G401.6 (cell line): ENCODE data around the gene SSUH2.

Source experiments
- FAIRE-seq: peaks from 2 replicates; lab custom pipeline; 2012; peaks lifted over from hg19 to GRCh38; lab: Jason Lieb, UNC

Gene SSUH2

GRCh38 chr3:8579943-8580342 lies 64.7 kb downstream of the SSUH2 start:
- no peak for FAIRE-seq

DNA sequence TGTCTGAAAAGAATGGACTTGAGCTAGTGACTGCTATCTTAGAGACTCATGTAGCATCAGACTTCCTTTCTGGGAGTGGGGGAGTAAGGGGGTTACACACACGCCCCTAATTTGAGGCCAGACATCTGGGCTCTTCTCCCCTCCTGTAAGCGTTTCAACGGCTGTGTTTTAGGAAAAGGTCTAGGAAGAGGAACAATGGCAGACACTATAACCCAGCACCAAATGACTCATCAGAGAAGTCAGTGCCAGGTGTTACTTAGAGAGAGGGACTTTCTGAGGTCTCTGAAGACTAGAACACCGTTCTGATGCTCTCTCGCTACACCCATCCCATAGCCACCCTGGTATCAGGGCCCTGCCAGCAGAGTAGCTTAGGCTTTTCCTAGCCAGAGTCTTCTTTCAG lies 65.5 kb downstream of the SSUH2 start:
- FAIRE-seq = no peak

GRCh38 chr3:8578282-8578681 lies 66.3 kb downstream of the SSUH2 start:
- no peak for FAIRE-seq

GRCh38 chr3:8576841-8577571 lies 67.6 kb downstream of the SSUH2 start:
- FAIRE-seq = no peak

- no peak for FAIRE-seq
Observed at GRCh38 chr3:8576436-8576835, 68.2 kb downstream of the SSUH2 start.

DNA sequence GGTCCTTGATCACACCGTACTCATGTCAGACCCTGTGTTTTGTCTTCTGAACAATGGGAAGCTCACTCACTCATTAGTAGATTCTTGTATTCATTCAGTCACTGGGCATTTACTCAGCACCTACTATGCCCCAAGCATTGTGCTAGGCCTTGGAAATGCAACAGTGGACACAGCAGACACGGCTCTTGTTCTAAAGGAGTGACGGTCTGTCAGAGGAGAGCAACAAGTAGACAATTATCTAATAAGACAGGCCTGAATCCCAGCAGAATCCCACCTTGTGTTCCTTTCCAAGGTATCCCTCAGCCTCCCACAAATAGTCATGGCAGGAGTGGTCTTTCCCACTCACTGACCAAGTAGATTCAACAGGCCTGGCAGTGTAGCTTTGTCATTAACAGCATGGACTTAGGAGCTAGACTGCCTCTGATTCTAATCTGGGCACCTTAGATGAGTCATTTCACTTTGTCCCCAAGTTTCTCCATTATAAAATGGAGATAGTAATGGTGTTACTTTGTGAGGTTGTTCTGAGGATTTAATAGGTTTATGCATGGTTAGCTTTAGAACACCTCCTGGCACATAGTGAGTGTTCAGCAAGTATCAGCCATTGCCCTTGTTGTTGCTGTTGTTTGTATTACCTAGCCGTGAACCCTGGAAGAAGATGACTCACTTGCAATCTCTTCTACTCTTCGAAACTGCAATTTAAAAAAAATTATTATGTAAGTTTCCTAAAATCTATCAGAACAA lies 69.1 kb downstream of the SSUH2 start:
- no peak for FAIRE-seq

DNA sequence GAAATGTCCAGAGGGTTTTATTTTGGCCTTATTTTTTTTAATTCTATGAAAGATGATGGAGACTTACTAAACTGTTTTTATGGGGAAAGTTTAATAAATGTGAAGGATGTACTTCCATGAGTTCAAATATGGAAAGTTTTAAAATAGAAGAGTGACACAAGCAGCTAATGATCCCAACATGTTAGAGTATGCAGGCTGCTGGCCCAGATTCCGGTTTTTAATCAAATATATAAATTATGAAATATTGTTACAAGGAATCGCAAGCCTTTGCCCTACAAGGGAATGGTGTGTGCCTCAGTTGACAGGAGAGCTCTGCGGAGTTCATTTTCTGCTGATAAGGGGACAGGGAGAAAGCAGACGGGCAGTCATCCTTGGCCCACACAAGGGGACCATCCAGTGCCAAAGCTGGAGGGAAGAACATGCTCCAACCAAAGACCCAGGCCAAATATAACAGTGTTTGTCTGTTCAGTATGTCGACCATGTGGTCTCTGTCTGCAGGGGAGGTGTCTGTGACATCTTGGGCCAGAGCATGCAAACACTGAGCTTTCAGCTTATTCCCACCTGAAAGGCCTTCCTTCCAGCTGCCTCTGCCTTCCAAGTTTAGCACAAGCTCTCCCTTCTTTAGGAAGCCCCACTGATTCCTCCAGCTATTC lies 69.8 kb downstream of the SSUH2 start:
- no peak for FAIRE-seq

DNA sequence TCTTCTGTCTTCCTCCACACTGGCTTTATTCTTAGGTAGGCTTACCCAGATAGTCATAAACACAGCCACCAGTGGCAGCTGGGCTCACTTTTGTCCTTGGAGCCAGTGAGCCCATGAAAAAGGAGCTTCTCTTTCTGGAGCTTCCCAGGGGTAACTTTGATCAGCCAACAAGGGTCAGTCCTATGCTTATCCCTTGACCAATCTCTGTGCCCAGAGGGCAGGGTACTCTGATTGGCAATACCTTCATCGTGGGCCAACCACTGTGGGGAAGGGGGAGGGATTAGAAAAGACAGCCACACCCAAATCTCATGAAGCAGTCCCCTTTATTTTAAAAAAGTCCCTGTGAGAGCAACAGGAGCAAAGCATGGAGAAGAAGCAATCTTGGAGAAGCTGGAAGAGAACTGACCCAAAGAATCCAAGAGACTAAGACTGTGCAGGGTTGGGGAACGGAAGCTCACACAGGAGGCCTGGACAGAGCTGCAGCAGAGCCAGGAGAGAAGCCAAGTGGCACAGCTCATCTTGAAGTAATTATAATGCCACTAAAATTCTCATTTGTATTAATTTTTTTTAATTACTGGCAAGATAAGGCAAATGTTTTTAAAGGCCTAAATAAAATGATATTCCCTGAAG lies 70.4 kb downstream of the SSUH2 start:
- FAIRE-seq = no peak

- no peak for FAIRE-seq
Observed at GRCh38 chr3:8573342-8573926, 71.2 kb downstream of the SSUH2 start.

DNA sequence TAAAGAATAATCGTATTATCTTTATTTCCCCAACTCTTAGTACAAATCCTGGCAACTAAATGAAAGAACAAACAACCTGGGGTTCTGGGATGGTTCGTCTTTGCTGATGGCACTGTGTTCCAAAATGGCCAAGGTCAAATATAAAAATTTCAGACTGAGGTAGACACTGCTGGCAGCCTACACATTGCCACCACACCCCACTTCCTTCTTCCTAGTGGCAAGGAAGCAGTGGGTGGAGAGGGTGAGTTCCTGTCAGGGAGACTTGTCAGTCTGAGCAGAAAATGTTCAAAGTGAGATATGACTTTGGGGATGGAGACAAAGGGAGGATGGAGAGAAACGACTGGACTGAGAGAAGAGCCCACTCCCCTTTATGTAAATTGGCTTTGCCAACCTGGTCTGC lies 73.3 kb downstream of the SSUH2 start:
- no peak for FAIRE-seq
